GM23248 (cell line): ENCODE data around the gene TMEM72. TPM values are rescaled to one million over a fixed set of nuclear protein-coding genes. Genes with fewer than 3 reads are reported as not detected.

Source experiments
- DNase-seq: peaks from one replicate; pipeline ENCODE4 v3.0.0-alpha.2; 2015
- H2AFZ ChIP-seq: fragments of 200-600 bp; sonication (generic); 2 replicates; pipeline ENCODE4 v1.6.1; 2016; ENCODE audit warnings: antibody characterized with exemption
- H3F3A ChIP-seq: fragments of 200-600 bp; sonication (generic); 2 replicates; pipeline ENCODE4 v1.6.1; 2016; ENCODE audit warnings: mild to moderate bottlenecking, antibody characterized with exemption, mixed run types; ENCODE audit not compliant: insufficient read depth
- H3K27ac ChIP-seq: fragments of 200-600 bp; sonication (generic); 2 replicates; pipeline ENCODE4 v1.5.1; 2016; ENCODE audit warnings: mild to moderate bottlenecking
- H3K27me3 ChIP-seq: fragments of 200-600 bp; sonication (generic); replicated peaks from 2 replicates; pipeline ENCODE4 v1.6.1; 2016; ENCODE audit warnings: mild to moderate bottlenecking; ENCODE audit not compliant: insufficient read depth
- H3K36me3 ChIP-seq: fragments of 200-600 bp; sonication (generic); 2 replicates; pipeline ENCODE4 v1.6.1; 2016; ENCODE audit warnings: low read depth, mild to moderate bottlenecking
- H3K4me1 ChIP-seq: fragments of 200-600 bp; sonication (generic); 2 replicates; pipeline ENCODE4 v1.6.1; 2016; ENCODE audit warnings: mild to moderate bottlenecking; ENCODE audit not compliant: insufficient read depth
- H3K4me2 ChIP-seq: fragments of 200-600 bp; sonication (generic); one replicate; pipeline ENCODE4 v1.6.1; 2016; ENCODE audit warnings: mild to moderate bottlenecking; ENCODE audit not compliant: unreplicated experiment
- H3K4me3 ChIP-seq: fragments of 200-600 bp; sonication (generic); 2 replicates; pipeline ENCODE4 v1.5.1; 2016; ENCODE audit warnings: mild to moderate bottlenecking
- H3K79me2 ChIP-seq: fragments of 200-600 bp; sonication (generic); 2 replicates; pipeline ENCODE4 v1.6.1; 2016; ENCODE audit warnings: mild to moderate bottlenecking; ENCODE audit not compliant: insufficient read depth
- H3K9ac ChIP-seq: fragments of 200-600 bp; sonication (generic); 2 replicates; pipeline ENCODE4 v1.6.1; 2016; ENCODE audit warnings: mild to moderate bottlenecking
- H3K9me2 ChIP-seq: fragments of 200-600 bp; sonication (generic); 2 replicates; pipeline ENCODE4 v1.6.1; 2016; ENCODE audit warnings: mixed run types, mild to moderate bottlenecking, moderate library complexity; ENCODE audit not compliant: insufficient read depth
- H3K9me3 ChIP-seq: fragments of 200-600 bp; sonication (generic); one replicate; pipeline ENCODE4 v1.6.1; 2017; ENCODE audit warnings: low read depth
- H4K20me1 ChIP-seq: fragments of 200-600 bp; sonication (generic); 2 replicates; pipeline ENCODE4 v1.6.0; 2016; ENCODE audit not compliant: insufficient read depth
- EZH2 ChIP-seq: fragments of 200-600 bp; sonication (generic); IDR thresholded peaks from 2 replicates; pipeline ENCODE4 v1.6.1; 2018; ENCODE audit warnings: antibody characterized with exemption, mild to moderate bottlenecking; ENCODE audit not compliant: insufficient read depth, poor library complexity, severe bottlenecking
- EZH2phosphoT487 ChIP-seq: fragments of 200-600 bp; sonication (generic); IDR thresholded peaks from 2 replicates; pipeline ENCODE4 v1.6.1; 2018; ENCODE audit warnings: antibody characterized with exemption, moderate library complexity, mild to moderate bottlenecking, low read depth; ENCODE audit not compliant: insufficient read depth
- WGBS, 2 experiments: methylation state at CpG; one replicate each; pipeline ENCODE4 v1.1.6; 2015 to 2017; ENCODE audit warnings: low lambda C conversion rate in 2 of 2, low coverage in 1 of 2; ENCODE audit errors: missing lambda C conversion rate in 2 of 2; 5-methylcytosine and 5-hydroxymethylcytosine counted together
- in situ Hi-C: fragments of 300-500 bp; cut with MboI; formaldehyde crosslinking; loops from 2 replicates; pipeline ENCODE4 v1.15.0; 2020
- polyA plus RNA-seq: library from polyadenylated mRNA; unstranded; fragments of >200 nt; fragmentation: Nextera tagmentation; extraction: Ambion mirVana; gene quantifications from 2 replicates; pipeline ENCODE4 v1.2.1, GENCODE V29; 2016
- total RNA-seq: library from RNA; depleted of rRNA; stranded (reverse); fragments of >200 nt; shearing (Covaris generic); gene quantifications from 2 replicates; pipeline ENCODE4 v1.2.3, GENCODE V29; 2014

Gene TMEM72
- total and polyA plus RNA-seq, 2 experiments from 2014 or later, result not detected

- no peaks in the 10 kb centered on the region for H3K9me3 ChIP-seq
- peaks cover 22% of the 10 kb centered on the region for H3K27me3 ChIP-seq
- H4K20me1 ChIP-seq, result no peaks in the 10 kb centered on the region
- in situ Hi-C loops, result no loop called here
- TF ChIP-seq EZH2 (no peak), EZH2phosphoT487 (no peak)
- H3K4me1 ChIP-seq, result no peaks in the 10 kb centered on the region
- no peaks in the 10 kb centered on the region for H3K36me3 ChIP-seq
- DNase-seq, result no peak
- no peaks in the 10 kb centered on the region for H3F3A ChIP-seq
- no peaks in the 10 kb centered on the region for H3K9me2 ChIP-seq
- H3K4me3 ChIP-seq, result no peak overlapping the region
- WGBS, 2 experiments, result 51 to 56% methylated on average over 3 of the region's 3 CpGs
- no peaks in the 10 kb centered on the region for H3K79me2 ChIP-seq
- no peak overlapping the region for H2AFZ ChIP-seq
- H3K9ac ChIP-seq, result no peak overlapping the region
- H3K27ac ChIP-seq, result no peak overlapping the region
- H3K4me2 ChIP-seq, result no peak overlapping the region
These were observed 814 bp downstream of the TMEM72 start for GRCh38 chr10:44911951-44912350.

- no peak overlapping the region for H3K9ac ChIP-seq
- H3K27ac ChIP-seq, result no peak overlapping the region
- H3K9me3 ChIP-seq, result no peaks in the 10 kb centered on the region
- H3K36me3 ChIP-seq, result no peaks in the 10 kb centered on the region
- DNase-seq, result no peak
- WGBS, 2 experiments, result 64 to 68% methylated on average over 12 of the region's 12 CpGs
- no peak overlapping the region for H3K4me3 ChIP-seq
- TF ChIP-seq EZH2phosphoT487, result no peak
- TF ChIP-seq EZH2, result no peak
- H3K4me1 ChIP-seq, result no peaks in the 10 kb centered on the region
- H4K20me1 ChIP-seq, result no peaks in the 10 kb centered on the region
- no peaks in the 10 kb centered on the region for H3F3A ChIP-seq
- no peak overlapping the region for H3K4me2 ChIP-seq
- H2AFZ ChIP-seq, result no peak overlapping the region
- no peaks in the 10 kb centered on the region for H3K9me2 ChIP-seq
- peaks cover 19% of the 10 kb centered on the region; the same call in 1 of the 2 replicates for H3K27me3 ChIP-seq
- no peaks in the 10 kb centered on the region for H3K79me2 ChIP-seq
- in situ Hi-C loops, result no loop called here
These were observed 2.4 kb downstream of the TMEM72 start for GRCh38 chr10:44913350-44914081.

GRCh38 chr10:44914891-44915290 is 3.8 kb downstream of the TMEM72 start:
- DNase-seq, result no peak
- Histone ChIP-seq H3K27me3 (peaks cover 32% of the 10 kb centered on the region), H3K27ac (no peak overlapping the region), H4K20me1 (no peaks in the 10 kb centered on the region), H2AFZ (no peak overlapping the region), H3F3A (no peaks in the 10 kb centered on the region), H3K9me2 (no peaks in the 10 kb centered on the region), H3K4me2 (no peak overlapping the region), H3K9ac (no peak overlapping the region), H3K9me3 (no peaks in the 10 kb centered on the region), H3K79me2 (no peaks in the 10 kb centered on the region), H3K36me3 (no peaks in the 10 kb centered on the region), H3K4me1 (no peaks in the 10 kb centered on the region), H3K4me3 (no peak overlapping the region)
- in situ Hi-C loops, result no loop called here
- WGBS, 2 experiments, result 55 to 80% methylated on average over 2 of the region's 2 CpGs
- no peak for TF ChIP-seq EZH2phosphoT487
- no peak for TF ChIP-seq EZH2

GRCh38 chr10:44916429-44916828 is 5.3 kb downstream of the TMEM72 start:
- no peak overlapping the region for H3K9ac ChIP-seq
- no peaks in the 10 kb centered on the region for H4K20me1 ChIP-seq
- no peak overlapping the region for H3K4me3 ChIP-seq
- WGBS, 2 experiments, result 70 to 78% methylated on average over 2 of the region's 2 CpGs
- DNase-seq, result no peak
- in situ Hi-C loops, result no loop called here
- H3K9me2 ChIP-seq, result no peaks in the 10 kb centered on the region
- no peaks in the 10 kb centered on the region for H3K36me3 ChIP-seq
- TF ChIP-seq EZH2 (no peak), EZH2phosphoT487 (no peak)
- no peak overlapping the region for H3K4me2 ChIP-seq
- H3F3A ChIP-seq, result no peaks in the 10 kb centered on the region
- no peaks in the 10 kb centered on the region for H3K79me2 ChIP-seq
- H3K4me1 ChIP-seq, result no peaks in the 10 kb centered on the region
- H2AFZ ChIP-seq, result no peak overlapping the region
- H3K27ac ChIP-seq, result no peak overlapping the region
- H3K27me3 ChIP-seq, result peaks cover 26% of the 10 kb centered on the region
- H3K9me3 ChIP-seq, result no peaks in the 10 kb centered on the region
